Activated CD4-positive, alpha-beta T cell treated with anti-CD3 and anti-CD28 coated beads for 24 hours (primary cell): Measurements from ENCODE around the gene CEACAM8.
"Not testable (repeated sequence)": the region's sequence is repeated elsewhere in the genome, so short reads cannot be mapped to it uniquely, and the experiment has no call there.

Source experiments
- DNase-seq, 2 donors: peaks; one replicate each; pipeline ENCODE4 v3.0.0-alpha.2; 2020; ENCODE audit warnings: low read depth in 2 of 2

The CEACAM8 gene

GRCh38 chr19:42594617-42595489 lies at the start of gene CEACAM8:
TSS of gene CEACAM8 (minus strand) at chr19:42594924. CDS start at chr19:42594828, 96 bp downstream.
- no peak for DNase-seq

DNA sequence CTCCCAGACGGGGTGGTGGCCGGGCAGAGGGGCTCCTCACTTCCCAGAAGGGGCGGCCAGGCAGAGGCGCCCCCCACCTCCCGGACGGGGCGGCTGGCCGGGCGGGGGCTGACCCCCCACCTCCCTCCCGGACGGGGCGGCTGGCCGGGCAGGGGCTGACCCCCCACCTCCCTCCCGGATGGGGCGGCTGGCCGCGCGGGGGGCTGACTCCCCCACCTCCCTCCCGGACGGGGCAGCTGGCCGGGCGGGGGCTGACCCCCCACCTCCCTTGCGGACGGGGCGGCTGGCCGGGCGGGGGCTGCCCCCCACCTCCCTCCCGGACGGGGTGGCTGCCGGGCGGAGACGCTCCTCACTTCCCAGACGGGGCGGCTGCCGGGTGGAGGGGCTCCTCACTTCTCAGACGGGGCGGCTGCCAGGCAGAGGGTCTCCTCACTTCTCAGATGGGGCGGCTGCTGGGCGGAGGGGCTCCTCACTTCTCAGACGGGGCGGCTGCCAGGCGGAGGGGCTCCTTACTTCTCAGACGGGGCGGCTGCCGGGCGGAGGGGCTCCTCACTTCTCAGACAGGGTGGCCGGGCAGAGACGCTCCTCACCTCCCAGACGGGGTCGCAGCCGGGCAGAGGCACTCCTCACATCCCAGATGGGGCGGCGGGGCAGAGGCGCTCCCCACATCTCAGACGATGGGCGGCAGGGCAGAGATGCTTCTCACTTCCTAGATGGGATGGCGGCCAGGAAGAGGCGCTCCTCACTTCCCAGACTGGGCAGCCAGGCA lies 44.8 kb upstream of the CEACAM8 start:
- DNase-seq = not testable (repeated sequence)

DNA sequence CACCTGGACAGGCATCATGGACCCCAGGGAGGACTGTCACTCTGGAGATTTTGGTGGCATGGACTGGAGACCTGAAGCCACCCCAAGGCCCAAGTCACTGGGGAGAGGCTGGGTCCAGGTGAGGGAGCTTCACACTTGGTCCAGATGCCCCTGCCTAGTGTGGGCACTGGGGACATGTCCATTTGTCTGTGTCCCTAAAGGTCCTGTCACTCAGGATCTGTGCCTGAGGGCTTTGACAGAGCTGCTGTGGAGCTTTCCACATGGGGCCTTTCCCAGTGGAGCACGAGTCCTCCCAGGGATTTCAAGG lies 40.5 kb upstream of the CEACAM8 start:
- no peak for DNase-seq

GRCh38 chr19:42634409-42635232 lies 39.9 kb upstream of the CEACAM8 start:
- DNase-seq = peak; percentile 16 to 24

- DNase-seq = no peak
Observed at GRCh38 chr19:42629191-42629590, 34.5 kb upstream of the CEACAM8 start.

GRCh38 chr19:42628411-42629140 lies 33.9 kb upstream of the CEACAM8 start:
- no peak for DNase-seq

DNA sequence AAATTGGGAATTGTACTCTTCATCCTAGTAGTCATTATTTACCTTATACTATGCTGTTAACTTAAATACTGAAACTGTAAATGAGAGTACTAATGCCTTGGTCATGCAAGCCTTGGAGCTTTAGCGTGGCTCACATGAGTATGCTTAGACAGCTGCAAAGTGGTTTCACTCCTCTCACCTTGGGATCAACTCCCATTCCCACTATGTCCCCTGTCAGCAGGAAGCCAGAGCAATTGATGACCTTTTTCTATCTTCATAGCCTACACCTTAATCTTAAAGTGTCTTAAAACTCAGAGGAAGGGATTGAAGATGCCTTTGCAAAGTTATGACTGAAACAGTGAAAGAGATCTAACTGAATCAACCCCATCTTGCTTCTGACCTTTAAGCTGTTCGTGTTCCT lies 33.2 kb upstream of the CEACAM8 start:
- no peak for DNase-seq

GRCh38 chr19:42626181-42626580 lies 31.5 kb upstream of the CEACAM8 start:
- no peak for DNase-seq

DNA sequence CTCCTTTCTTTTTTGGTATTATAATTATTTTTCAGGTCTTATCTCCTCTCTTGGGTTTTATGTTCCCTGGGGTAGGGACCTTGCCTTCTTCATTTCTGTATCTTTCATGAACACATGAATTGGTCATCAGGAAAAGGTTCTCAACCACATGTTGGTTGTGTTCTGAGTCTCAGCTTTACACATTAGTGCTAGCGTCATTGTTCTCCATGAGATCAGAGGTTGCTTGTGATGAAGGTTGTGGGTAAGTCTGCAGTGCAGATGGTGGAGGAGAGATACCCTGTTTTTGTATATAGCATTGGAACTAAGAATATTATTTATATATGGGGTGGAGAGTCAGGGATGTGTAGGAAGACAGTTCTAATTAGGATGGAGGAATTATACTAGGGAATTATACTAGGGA lies 24.5 kb upstream of the CEACAM8 start:
- no peak for DNase-seq

- no peak for DNase-seq
Observed at GRCh38 chr19:42613666-42614065, 18.9 kb upstream of the CEACAM8 start.

- not testable (repeated sequence) for DNase-seq
Observed at GRCh38 chr19:42610401-42610915, 15.7 kb upstream of the CEACAM8 start.

DNA sequence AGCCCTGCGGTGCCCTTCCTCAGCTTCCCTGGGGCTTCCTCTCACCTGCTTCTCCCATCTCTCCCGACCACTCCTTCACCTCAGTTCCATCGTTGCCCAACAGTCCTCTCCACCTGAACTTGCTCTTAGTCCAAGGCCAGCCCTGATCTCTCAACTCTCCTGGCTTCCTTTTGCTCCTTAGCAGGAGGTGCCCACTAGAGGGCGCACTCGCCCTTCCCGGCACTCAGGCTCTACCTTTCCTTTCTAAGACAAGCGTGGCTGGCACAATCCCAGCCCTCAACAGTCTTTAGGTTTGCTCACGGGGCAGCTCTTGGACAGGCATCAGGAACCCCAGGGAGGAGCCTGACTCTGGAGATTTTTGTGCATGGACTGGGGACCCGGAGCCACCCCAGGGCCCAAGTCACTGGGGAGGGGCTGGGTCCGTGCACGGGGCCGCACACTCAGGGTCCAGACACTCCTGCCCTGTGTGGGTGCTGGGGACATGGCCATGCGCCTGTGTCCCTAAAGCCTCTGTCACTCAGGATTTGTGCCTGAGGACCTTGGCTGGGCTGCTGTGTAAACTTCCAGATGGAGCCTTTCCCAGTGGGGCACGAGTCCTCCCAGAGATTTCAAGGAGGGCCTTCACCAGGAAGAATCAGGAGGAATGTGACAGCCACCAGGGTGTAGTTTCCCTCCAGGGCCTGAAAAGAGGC lies 12.1 kb upstream of the CEACAM8 start:
- peak; percentile 28 to 57 for DNase-seq

- DNase-seq = peak in 1 of 2 donors; percentile 15
Observed at GRCh38 chr19:42601811-42602443, 7.2 kb upstream of the CEACAM8 start.

GRCh38 chr19:42596391-42597072 lies 1.8 kb upstream of the CEACAM8 start:
- DNase-seq = peak; percentile 19 to 26

DNA sequence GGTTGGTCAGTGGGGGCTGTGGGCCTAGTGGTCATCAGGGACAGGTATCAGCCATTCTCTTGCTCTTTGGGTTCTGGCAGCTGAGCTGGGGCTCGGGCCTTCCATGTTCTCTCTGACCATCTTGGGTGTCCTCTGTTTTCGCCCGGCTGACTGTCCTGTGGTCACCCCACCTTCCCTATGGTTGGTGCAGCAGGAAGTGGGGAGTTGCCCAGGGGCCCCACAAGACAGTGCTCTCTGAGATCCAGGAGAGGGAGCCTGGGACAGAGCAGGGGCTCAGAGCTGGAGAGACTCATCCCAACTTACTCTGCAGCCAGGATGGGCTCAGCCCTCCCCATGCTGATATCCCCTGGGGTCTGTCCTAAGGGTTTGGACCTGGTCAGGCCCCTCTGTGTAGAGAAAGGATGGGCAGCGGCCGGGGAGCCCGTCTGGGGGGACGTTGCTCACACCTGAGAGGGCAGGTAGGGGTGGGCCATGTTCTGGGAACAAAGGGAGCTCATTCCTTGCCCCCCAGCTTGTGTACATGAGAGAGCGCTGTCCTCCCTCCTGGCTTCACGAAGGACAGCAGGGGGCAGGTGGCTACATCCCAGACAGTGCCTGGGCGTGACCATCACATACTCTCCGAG lies 937 bp upstream of the CEACAM8 start:
- no peak for DNase-seq

GRCh38 chr19:42589792-42590191 lies 4.9 kb downstream of the CEACAM8 start:
- no peak for DNase-seq

GRCh38 chr19:42584466-42584865 lies 10.3 kb downstream of the CEACAM8 start:
- no peak for DNase-seq

- no peak for DNase-seq
Observed at GRCh38 chr19:42577016-42577415, 17.7 kb downstream of the CEACAM8 start.

- DNase-seq = no peak
Observed at GRCh38 chr19:42576241-42576640, 18.5 kb downstream of the CEACAM8 start.
